ENCODE measurements around the gene SIGLEC7.

- TF ChIP-seq SUZ12 (IDR thresholded peaks at IDR 0.05; ENCODE audit: extremely low read depth, insufficient read depth, insufficient read length) (no peak), YY1 (IDR thresholded peaks at IDR 0.05; ENCODE audit: insufficient read depth, insufficient read length) (no peak)
Measured at GRCh38 chr19:51093510-51094345, 48.4 kb upstream of the SIGLEC7 start.
